ENCODE measurements around the gene YIPF2. TPM values are rescaled to one million over a fixed set of nuclear protein-coding genes. Genes with fewer than 3 reads are reported as not detected.
"Not testable (repeated sequence)": the region's sequence is repeated elsewhere in the genome, so short reads cannot be mapped to it uniquely, and the experiment has no call there.

The YIPF2 gene
- total RNA-seq, 2 donors from 2014 or later: 57.8 to 64.8 TPM

GRCh38 chr19:10887616-10888367, 40.6 kb downstream of the YIPF2 start:
- ATAC-seq (no peak), DNase-seq (no peak)
- intact Hi-C loops (cut with DNase I, micrococcal nuclease): no loop called here

- ATAC-seq (no peak), DNase-seq (no peak)
- intact Hi-C loops (cut with DNase I, micrococcal nuclease): no loop called here
These were observed 43.0 kb downstream of the YIPF2 start for GRCh38 chr19:10885201-10886169.

- ATAC-seq (no peak), DNase-seq (no peak)
- intact Hi-C loops (cut with DNase I, micrococcal nuclease): no loop called here
These were observed 44.2 kb downstream of the YIPF2 start for GRCh38 chr19:10884274-10884673.

- DNase-seq (no peak), ATAC-seq (no peak)
- intact Hi-C loops (cut with DNase I, micrococcal nuclease): no loop called here
These were observed 46.4 kb downstream of the YIPF2 start for GRCh38 chr19:10882108-10882457.

- no peak for ATAC-seq
- no peak for DNase-seq
- intact Hi-C loops (cut with DNase I, micrococcal nuclease): no loop called here
These were observed 46.9 kb downstream of the YIPF2 start for GRCh38 chr19:10881403-10882107.

- intact Hi-C loops (cut with DNase I, micrococcal nuclease): no loop called here
- ATAC-seq: no peak
These were observed 50.2 kb downstream of the YIPF2 start for GRCh38 chr19:10878253-10878652.

GRCh38 chr19:10877608-10878007, 50.8 kb downstream of the YIPF2 start:
- intact Hi-C loops (cut with DNase I, micrococcal nuclease); ATAC-seq; DNase-seq: not testable (repeated sequence)

More at GRCh38 chr19:10878253-10878652, 50.2 kb downstream of the YIPF2 start:
- no peak for DNase-seq

- ATAC-seq (no peak), DNase-seq (no peak)
- intact Hi-C loops (cut with DNase I, micrococcal nuclease): no loop called here
These were observed 51.8 kb downstream of the YIPF2 start for GRCh38 chr19:10876459-10877240.

GRCh38 chr19:10874024-10874423, 54.4 kb downstream of the YIPF2 start:
- DNase-seq (no peak), ATAC-seq (peak; percentile 14)
- intact Hi-C loops (cut with DNase I, micrococcal nuclease): no loop called here

GRCh38 chr19:10872546-10873107, 55.8 kb downstream of the YIPF2 start:
- ATAC-seq: no peak
- no peak for DNase-seq
- intact Hi-C loops (cut with DNase I, micrococcal nuclease): no loop called here

Other genes starting within 250 kb of the YIPF2 start
- gene QTRT1, start 227.2 kb downstream of the YIPF2 start, total RNA-seq: 10 to 100 TPM; 76.9 to 78.6 TPM
- 100 to 1,000 TPM; 446 to 618 TPM for gene DNM2, start 210.6 kb downstream of the YIPF2 start, total RNA-seq
- 10 to 100 TPM; 16.9 to 19.5 TPM for gene TMED1, start 92.4 kb downstream of the YIPF2 start, total RNA-seq
- gene C19orf38, start 80.2 kb downstream of the YIPF2 start, total RNA-seq: under 1 TPM; 0.49 to 0.98 TPM
- gene CARM1, start 57.1 kb downstream of the YIPF2 start, total RNA-seq: 10 to 100 TPM; 48.3 to 58.3 TPM
- gene TIMM29, start 172 bp upstream of the YIPF2 start, total RNA-seq: 10 to 100 TPM; 23.0 to 24.6 TPM
- 10 to 100 TPM; 68.7 to 98.6 TPM for gene SMARCA4, start 32.4 kb upstream of the YIPF2 start, total RNA-seq
- 100 to 1,000 TPM; 122 to 224 TPM for gene LDLR, start 160.8 kb upstream of the YIPF2 start, total RNA-seq
- gene SPC24, start 227.1 kb upstream of the YIPF2 start, total RNA-seq: 10 to 100 TPM in 1 of 2 donors, 1 to 10 TPM in 1; 2.6 to 11.6 TPM